DND-41 (cell line): ENCODE measurements around the gene ECI1.

Source experiments
- ATAC-seq: fragments of 200-7000 bp; cut with Tn5 transposase; 3 replicates; pipeline ENCODE4 v1.9.1; 2021; ENCODE audit warnings: low read depth; ENCODE audit not compliant: insufficient read depth
- DNase-seq: peaks from one replicate; pipeline ENCODE4 v3.0.0-alpha.2; 2020
- H2AFZ ChIP-seq: 2 replicates; pipeline ENCODE4 v1.6.0; 2012; ENCODE audit warnings: low read depth, low read length
- H3K27ac ChIP-seq: 2 replicates; pipeline ENCODE4 v1.5.1; 2012; ENCODE audit warnings: low read length, inconsistent platforms
- H3K27me3 ChIP-seq: fragments of 200-600 bp; sonication (generic); 2 replicates; pipeline ENCODE4 v1.6.0; 2012; ENCODE audit warnings: low read length, mild to moderate bottlenecking, inconsistent platforms; ENCODE audit not compliant: insufficient read depth, poor library complexity
- H3K36me3 ChIP-seq: 2 replicates; pipeline ENCODE4 v1.5.1; 2012; ENCODE audit warnings: low read length, inconsistent platforms; ENCODE audit not compliant: insufficient read depth
- H3K4me1 ChIP-seq: 2 replicates; pipeline ENCODE4 v1.5.1; 2012; ENCODE audit warnings: mild to moderate bottlenecking, low read length; ENCODE audit not compliant: insufficient read depth
- H3K4me2 ChIP-seq: 2 replicates; pipeline ENCODE4 v1.6.0; 2012; ENCODE audit warnings: mild to moderate bottlenecking, moderate library complexity, low read length, inconsistent platforms; ENCODE audit not compliant: insufficient read depth
- H3K4me3 ChIP-seq, 2 experiments: fragments of 200-600 bp in 1 of 2; shearing (Covaris generic) in 1 of 2; 2 replicates each; pipeline ENCODE4 v1.5.1; 2012 to 2016; ENCODE audit warnings: inconsistent platforms in 2 of 2, low read length in 2 of 2, mild to moderate bottlenecking in 2 of 2, low read depth in 1 of 2, moderate library complexity in 1 of 2
- H3K79me2 ChIP-seq: 2 replicates; pipeline ENCODE4 v1.6.0; 2012; ENCODE audit warnings: low read length, inconsistent platforms; ENCODE audit not compliant: insufficient read depth
- H3K9ac ChIP-seq: 2 replicates; pipeline ENCODE4 v1.6.0; 2012; ENCODE audit warnings: low read depth, mild to moderate bottlenecking, inconsistent platforms, low read length, moderate library complexity
- H3K9me3 ChIP-seq: 2 replicates; pipeline ENCODE4 v1.5.1; 2012; ENCODE audit warnings: low read length, moderate library complexity, mild to moderate bottlenecking, inconsistent platforms; ENCODE audit not compliant: insufficient read depth, severe bottlenecking
- H4K20me1 ChIP-seq: 2 replicates; pipeline ENCODE4 v1.6.0; 2012; ENCODE audit warnings: low read length; ENCODE audit not compliant: insufficient read depth
- EZH2 ChIP-seq: IDR thresholded peaks from 3 replicates; pipeline ENCODE4 v1.6.1; 2012; ENCODE audit warnings: borderline replicate concordance, low read depth, mild to moderate bottlenecking, moderate library complexity, low read length, inconsistent platforms; ENCODE audit not compliant: severe bottlenecking
- TF ChIP-seq, protein P1 (sequence below): IDR thresholded peaks from 2 replicates; pipeline ENCODE4 v1.5.1; 2012; ENCODE audit warnings: borderline replicate concordance, low read length, moderate library complexity, mild to moderate bottlenecking; ENCODE audit not compliant: poor library complexity, severe bottlenecking; ENCODE audit errors: extremely low read depth

The ECI1 gene

DNA sequence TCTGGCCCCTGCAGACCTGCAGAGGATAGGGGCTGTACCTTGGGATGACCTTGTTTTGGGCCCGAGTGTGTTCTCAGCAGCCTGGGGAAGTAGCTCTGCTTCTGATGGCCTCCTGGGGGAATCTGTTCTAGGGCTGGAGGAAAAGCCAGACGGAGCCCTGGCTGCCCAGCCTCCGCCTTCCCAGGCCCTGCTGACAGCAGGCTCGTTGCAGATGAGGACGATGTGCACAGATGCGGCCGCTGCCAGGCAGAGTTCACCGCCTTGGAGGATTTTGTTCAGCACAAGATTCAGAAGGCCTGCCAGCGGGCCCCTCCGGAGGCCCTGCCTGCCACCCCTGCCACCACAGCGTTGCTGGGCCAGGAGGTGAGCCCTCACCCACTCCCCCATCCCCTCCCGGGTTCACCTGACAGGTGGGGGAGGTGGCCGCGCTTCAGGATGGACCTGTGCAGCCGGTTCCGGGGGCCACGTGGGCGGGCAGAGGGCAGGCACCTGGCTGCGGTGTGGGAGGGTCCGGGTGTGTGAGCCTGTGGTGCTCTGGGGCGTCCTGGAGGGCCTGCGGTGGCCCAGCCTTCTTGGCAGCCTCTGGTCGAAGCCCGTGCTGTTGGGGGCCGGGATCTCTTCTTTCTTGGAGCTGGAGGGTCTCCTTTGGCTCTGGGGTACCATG is 23.1 kb downstream of the ECI1 start:
- Histone ChIP-seq H2AFZ (no peak overlapping the region), H4K20me1 (peaks cover 57% of the 10 kb centered on the region), H3K9me3 (no peaks in the 10 kb centered on the region), H3K9ac (no peak overlapping the region), H3K4me3 (no peak overlapping the region), H3K4me2 (no peak overlapping the region), H3K4me1 (peaks cover 16% of the 10 kb centered on the region), H3K27me3 (no peaks in the 10 kb centered on the region), H3K27ac (no peak overlapping the region), H3K36me3 (peaks cover 67% of the 10 kb centered on the region), H3K79me2 (peaks cover 62% of the 10 kb centered on the region)
- TF ChIP-seq, protein P1, sequence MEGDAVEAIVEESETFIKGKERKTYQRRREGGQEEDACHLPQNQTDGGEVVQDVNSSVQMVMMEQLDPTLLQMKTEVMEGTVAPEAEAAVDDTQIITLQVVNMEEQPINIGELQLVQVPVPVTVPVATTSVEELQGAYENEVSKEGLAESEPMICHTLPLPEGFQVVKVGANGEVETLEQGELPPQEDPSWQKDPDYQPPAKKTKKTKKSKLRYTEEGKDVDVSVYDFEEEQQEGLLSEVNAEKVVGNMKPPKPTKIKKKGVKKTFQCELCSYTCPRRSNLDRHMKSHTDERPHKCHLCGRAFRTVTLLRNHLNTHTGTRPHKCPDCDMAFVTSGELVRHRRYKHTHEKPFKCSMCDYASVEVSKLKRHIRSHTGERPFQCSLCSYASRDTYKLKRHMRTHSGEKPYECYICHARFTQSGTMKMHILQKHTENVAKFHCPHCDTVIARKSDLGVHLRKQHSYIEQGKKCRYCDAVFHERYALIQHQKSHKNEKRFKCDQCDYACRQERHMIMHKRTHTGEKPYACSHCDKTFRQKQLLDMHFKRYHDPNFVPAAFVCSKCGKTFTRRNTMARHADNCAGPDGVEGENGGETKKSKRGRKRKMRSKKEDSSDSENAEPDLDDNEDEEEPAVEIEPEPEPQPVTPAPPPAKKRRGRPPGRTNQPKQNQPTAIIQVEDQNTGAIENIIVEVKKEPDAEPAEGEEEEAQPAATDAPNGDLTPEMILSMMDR, result no peak
- no peak for TF ChIP-seq EZH2
- ATAC-seq, result no peak
- DNase-seq, result no peak

DNA sequence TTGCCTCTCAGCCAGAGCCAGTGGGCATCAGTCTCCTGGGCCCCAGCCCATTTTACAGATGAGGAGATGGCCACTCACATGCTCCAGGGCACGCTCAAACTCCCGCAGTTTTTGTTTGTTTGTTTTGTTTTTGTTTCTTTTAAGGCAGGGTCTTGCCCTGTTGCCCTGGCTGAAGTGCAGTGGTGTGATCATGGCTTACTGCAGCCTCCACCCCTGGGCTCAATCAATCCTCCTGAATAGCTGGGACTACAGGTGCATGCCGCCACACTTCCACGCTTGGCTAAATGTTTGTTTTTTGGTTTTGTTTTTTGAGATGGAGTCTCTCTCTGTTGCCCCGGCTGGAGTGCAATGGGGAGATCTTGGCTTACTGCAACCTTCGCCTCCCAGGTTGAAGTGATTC is 24.5 kb downstream of the ECI1 start:
- Histone ChIP-seq H3K9ac (no peak overlapping the region), H3K27me3 (no peaks in the 10 kb centered on the region), H3K9me3 (no peaks in the 10 kb centered on the region), H3K27ac (no peak overlapping the region), H3K79me2 (peaks cover 62% of the 10 kb centered on the region), H3K4me1 (peaks cover 24% of the 10 kb centered on the region), H2AFZ (no peak overlapping the region), H3K4me2 (no peak overlapping the region), H4K20me1 (peaks cover 52% of the 10 kb centered on the region), H3K4me3 (no peak overlapping the region), H3K36me3 (peaks cover 53% of the 10 kb centered on the region)
- ATAC-seq (no peak), DNase-seq (no peak)
- TF ChIP-seq EZH2, result no peak
- TF ChIP-seq, protein P1, result no peak

DNA sequence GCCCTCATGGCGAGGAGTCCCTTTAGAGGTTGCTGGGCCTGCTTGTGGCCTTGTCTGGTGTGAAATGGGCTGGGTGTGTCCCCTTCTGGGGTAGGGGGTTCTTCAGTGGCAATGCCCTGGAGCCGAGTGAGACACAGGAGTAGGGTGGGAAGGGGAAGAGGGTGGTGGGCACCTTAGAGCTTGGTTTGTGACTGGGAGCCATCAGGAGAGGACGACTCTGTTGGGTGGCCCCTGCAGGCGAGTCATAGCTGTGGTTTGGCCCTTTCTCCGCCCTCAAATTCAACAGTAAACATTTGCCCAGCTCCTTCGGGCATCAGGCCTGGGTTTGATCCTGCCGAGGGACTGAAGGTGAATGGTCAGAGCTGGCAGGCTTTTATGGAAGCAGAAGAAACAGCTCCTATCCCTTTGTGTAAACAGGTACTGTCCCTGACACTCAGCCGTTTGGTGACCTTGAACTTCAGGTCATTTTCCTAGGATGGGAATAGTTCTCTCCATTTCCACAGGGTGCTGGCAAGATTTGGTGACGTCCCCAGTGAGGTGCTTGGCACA is 25.1 kb downstream of the ECI1 start:
- no peak overlapping the region for H3K27ac ChIP-seq
- no peak for TF ChIP-seq EZH2
- TF ChIP-seq, protein P1, result no peak
- peaks cover 62% of the 10 kb centered on the region for H3K79me2 ChIP-seq
- ATAC-seq (no peak), DNase-seq (no peak)
- peaks cover 50% of the 10 kb centered on the region for H4K20me1 ChIP-seq
- no peaks in the 10 kb centered on the region for H3K27me3 ChIP-seq
- H3K4me2 ChIP-seq, result no peak overlapping the region
- no peak overlapping the region for H3K9ac ChIP-seq
- H3K36me3 ChIP-seq, result peaks cover 47% of the 10 kb centered on the region
- H3K9me3 ChIP-seq, result no peaks in the 10 kb centered on the region
- H3K4me3 ChIP-seq, result no peak overlapping the region
- H2AFZ ChIP-seq, result no peak overlapping the region
- peaks cover 24% of the 10 kb centered on the region for H3K4me1 ChIP-seq
